TTC549 (cell line): ENCODE data around the gene CROCC2.

ENCODE experiments used
- FAIRE-seq: peaks from 2 replicates; lab custom pipeline; 2012; peaks lifted over from hg19 to GRCh38; lab: Jason Lieb, UNC

Gene CROCC2

DNA sequence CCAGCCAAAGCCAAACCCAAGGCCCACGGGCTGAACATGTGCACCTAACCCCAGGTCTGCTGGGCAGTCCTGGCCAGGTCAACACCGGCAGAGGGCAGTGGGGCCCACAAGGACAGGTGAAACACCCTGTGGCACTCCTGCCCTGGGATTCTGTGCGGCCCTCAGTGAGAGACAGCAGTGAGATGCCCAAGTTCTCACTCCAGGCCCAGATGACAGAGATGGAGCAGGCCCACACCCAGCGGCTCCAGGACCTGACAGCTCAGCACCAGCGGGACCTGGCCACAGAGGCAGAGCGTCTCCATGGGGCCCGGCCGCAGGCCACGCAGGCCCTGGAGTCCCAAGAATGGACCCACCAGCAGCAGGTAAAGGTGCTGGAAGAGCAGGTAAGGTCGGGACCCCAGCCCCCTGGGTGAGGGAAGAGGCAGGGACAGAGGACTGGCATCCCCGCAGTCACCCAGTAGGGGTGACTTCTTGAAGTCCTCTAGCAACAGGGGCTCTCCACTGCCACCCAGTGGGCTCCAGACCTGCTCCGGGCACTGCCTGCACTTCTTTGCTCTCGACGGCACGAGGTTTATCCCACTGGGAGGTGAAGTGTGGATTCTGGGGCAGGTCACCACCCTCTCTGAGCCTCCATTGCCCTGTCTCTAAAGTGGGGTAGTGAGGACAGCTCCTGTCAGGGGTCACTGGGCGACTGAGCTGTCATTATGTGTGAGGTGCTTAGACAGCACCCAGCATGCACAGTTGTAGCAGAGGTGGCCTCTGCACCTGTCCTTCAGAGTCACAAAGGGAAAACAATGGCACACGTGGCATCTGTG, 83.5 kb downstream of the CROCC2 start:
- no peak for FAIRE-seq

DNA sequence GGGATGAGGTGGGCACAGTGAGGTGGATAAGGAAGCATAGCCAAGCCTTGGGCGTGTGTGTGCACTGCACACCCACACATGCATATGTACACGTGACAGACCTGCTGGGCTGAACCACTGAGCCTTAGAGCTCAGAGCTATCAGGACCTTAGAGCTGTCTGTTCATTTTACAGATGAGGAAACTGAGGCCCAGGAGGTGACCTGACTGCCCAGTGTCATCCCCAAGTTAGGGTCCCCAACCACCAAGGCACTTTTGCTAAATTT, 84.1 kb downstream of the CROCC2 start:
- FAIRE-seq: no peak

DNA sequence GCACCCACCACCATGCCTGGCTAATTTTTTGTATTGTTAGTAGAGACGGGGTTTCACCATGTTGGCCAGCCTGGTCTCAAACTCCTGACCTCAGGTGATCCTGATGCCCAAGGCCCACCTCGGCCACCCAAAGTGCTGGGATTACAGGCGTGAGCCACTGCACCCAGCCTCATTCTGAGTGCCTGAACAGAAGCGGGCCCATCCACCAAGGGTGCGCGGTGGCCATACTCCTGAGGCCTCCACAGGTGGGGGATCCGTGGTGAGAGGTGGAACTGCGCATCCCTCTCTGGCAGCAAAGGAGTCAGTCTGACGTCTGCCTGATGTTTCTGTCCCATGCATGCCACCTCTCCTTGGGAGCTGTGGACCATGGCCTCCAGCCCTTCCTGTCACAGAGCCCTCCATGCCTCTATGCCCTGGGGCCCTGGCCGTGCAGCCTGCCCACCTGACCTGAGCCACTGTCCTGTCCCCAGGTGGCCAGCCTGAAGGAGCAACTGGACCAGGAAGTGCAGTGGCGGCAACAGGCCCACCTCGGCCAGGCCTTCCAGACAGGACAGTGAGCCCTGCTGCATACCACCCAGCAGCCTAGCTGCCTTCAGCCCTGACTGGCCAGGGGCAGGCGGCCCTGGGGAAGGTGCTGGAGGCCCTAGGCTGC, 84.7 kb downstream of the CROCC2 start:
- FAIRE-seq: no peak

DNA sequence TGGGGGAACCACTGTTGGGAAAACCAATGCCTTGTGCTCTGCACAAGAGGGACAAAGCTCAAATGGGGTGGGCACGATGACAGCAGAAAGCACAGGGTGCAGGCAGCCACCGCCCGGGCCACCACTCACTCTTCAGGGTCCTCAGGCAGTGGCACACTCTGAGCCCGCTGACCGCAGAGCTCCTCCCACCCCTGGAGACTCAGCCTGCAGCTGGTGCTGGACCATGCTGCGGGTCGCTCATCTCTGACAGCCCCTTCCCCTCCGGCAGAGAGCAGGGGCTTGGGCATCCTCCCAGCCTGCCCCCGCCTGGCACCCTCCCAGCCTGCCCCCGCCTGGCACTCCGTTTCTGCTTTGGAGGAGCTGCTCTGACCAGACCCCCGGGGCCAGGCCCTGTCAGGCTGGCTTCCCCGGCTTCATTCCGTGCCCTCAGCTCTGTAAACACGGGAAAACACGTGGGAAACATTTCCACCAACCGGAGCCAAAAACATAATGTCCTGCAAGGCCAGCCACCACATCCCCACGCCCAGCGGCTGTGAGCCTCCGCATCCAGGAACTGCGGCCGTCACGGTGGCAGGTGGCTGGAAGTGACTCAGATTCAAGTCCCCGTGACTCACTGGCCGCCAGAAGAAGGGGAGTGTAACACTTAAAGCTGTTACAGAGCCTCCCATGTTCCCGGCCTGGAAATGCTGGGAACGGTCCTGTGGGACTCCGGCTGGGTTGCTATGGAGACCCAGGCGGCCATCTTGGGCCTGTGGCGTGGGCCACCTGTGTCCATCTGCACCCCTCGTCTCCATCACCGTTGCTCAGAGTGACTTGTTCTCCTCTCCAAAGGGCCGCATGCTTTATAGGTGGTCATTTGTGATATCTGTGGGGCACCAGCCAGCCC, 85.5 kb downstream of the CROCC2 start:
- FAIRE-seq: no peak

DNA sequence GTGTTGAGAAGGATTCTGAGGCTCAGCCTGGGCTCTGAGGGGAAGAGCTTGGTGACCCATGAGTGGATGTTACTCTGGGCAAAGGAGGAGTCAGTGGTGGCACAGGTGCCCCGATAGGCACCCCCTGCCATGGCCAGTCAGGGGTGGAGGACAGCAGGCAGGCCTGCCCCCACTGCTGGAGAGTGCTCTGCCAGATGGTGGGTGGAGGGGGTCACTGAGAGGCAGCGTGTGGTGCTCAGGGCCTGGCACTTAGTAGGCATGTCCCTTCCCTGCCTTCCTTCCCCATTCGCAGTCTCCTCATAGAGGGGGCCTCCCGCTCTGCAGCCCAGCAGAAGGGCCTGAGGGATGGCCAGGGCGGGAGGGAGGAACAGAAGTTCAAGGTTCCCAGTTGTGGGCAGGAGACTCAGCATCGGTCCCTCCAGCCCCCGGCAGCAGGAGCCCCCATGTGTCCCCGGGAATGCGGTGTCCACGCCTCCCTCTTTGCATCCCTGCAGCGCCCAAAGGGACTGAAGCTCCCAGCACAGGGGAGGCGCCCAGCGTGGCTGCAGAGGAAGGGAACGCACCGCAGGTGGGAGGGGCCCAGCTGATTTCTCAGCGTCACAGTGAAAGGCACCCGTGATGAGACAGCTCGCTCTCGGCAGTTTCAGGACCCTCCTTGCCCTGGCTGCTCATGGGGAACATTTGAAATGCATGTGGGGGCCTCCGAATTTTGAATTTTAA, 86.6 kb downstream of the CROCC2 start:
- FAIRE-seq: no peak

DNA sequence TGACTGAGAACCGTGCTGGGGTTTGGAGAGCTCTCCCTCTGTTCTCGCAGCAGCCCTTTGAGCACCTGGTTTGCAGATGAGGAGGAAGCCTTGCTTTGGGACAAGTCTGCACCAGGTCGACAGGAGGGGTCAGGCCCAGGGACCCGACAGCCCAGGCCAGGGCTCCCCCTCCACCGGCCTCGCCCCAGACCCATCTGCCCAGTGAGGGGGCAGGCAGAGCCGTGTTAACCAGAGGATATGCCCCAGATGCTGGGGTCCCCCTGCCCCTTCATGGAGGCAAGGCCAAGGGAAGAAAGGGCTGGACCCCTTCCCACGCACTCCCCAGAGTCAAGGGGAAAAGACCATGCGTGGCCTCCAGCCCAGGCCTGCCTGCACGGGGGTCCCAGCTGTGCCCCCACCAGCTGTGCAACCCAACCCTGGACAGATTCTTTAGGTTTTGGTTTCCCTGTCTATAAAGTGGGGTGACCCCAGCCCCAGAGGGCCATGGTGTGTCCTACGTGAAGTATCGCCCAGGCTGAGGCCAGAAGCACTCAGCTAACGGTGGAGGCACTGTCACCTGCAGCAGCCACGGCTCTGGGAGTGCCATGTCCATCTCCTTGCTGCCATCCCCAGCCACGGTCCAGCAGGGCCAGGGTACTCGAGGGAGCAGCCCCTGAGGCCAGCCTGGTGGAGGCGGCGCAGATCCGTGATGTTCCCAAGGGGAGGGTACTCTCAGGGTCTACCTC, 87.5 kb downstream of the CROCC2 start:
- FAIRE-seq: no peak

DNA sequence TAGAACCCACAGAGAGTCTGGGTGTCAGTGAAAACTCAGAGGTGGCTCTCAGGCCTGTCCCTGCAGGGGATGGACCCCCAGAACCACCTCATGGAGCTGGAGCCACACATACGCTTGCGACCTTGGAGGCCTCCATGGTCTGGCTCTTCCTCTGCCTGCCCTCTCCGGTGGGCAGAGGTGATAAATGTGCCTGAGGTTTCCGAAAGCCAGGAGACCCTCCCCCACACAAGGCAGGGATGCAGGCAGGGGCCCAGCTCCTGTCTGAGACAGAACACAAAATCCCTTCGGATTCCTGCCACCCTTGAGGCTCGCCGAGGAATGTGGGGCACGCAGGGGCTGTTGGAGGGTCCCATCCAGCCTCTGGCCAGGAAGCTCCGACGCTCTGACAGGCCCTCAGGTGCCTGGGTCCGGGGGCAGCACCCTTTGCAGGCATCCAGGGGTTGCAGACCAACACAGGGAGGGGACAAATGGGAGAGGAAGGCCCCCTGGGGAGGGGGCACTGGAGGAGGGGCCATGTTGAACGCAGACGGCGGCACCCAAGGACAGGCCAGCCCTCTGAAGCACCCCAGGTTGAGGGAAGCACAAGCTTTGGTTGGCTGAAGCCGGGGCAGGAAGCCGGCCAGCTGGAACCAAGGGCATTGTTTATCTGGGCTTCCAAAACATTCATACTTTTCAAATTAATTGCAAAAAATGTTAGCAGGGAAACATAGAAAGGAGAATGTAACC, 88.2 kb downstream of the CROCC2 start:
- FAIRE-seq: no peak

DNA sequence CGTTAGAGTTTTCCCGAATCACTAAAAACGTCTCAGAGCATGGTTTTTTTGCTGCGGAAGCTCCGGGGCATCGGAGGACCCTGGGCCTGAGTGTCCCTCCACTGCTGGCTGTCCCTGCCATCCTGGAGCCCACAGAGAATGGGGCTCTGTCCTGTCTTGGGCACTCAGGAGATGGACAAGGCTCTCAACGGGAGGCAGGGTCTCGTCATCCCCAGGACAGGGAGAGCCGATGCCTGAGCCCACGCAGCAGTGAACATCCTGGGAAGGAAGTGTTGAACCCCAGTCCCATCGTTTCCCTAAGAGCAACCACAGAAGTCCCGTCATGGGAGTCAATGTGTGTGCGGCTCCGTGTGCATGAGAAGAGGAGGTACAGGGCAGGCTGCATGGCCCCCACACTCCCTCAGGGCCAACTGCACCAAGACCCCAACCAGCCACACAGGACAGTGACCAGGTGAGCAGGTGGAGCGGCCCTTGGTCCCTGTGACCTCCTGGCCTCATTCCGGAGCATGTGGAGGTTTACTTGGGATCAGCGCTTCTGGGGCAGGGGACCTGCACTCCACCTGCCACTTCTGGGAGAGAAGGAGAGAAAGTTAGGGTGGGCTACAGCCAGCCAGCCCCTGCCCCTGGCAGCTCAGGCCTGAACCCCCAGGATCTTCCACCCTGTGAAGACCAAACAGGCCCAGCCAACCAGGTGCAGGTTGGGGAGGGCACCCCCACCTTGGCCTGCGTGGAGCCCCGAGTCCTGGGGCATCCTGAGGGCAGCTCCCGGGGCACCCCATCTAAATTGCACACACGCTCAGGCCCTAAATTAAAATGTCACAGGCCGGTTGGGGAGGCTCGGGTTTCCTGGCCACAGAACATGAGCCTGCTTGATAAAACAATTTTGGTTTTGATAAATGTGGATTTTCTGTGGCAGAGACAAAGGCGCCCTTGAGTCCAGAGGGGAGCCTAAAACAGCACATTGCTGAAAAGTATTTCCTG, 89.2 kb downstream of the CROCC2 start:
- no peak for FAIRE-seq

DNA sequence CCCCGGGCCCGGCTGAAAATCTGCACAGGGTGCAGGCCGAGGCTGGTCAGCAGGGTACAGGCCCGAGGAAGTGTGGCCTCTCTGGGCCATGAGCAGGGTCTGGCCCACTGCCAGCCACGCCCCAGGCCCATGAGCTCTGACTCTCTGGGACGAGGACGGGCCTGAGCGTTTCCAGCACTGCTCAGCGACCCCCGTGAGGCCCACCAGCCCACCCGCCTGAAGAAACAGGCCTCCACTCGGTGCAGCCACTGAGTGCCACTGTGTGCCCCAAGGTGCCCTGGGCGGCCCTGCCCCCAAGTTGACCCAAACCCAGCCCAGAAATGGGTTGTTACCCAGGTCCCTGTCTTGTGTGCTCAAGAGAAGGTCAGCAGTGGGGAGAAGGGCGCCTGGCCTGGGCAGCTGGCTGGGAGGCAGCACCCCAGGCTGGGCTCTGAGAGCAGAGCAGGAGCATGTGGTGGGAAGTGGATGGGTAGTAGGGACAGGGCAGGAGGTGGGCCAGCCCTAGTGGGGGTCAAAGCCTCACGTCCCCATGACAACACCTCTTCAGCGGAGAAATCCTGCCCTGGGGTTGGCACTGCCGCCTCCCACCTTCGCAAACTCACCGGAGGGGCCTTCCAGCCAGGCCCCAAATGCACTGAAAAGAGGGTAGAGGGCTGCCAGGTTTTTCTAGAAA, 90.2 kb downstream of the CROCC2 start:
- FAIRE-seq: no peak

DNA sequence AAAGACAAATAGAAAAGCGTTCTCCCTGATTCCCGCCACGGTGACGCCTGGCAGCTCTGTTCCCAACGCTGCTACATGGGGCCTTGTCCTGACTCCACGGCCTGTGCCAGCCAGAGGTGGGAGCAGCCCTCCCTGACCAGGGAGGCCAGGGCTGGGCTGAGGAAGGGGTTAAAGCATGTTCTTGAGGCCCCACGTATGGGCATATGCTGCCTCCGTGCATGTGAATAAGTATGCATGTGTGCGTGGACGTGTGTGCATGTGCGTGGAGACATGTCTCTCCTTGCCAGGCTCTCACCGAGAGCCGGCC, 90.7 kb downstream of the CROCC2 start:
- no peak for FAIRE-seq

DNA sequence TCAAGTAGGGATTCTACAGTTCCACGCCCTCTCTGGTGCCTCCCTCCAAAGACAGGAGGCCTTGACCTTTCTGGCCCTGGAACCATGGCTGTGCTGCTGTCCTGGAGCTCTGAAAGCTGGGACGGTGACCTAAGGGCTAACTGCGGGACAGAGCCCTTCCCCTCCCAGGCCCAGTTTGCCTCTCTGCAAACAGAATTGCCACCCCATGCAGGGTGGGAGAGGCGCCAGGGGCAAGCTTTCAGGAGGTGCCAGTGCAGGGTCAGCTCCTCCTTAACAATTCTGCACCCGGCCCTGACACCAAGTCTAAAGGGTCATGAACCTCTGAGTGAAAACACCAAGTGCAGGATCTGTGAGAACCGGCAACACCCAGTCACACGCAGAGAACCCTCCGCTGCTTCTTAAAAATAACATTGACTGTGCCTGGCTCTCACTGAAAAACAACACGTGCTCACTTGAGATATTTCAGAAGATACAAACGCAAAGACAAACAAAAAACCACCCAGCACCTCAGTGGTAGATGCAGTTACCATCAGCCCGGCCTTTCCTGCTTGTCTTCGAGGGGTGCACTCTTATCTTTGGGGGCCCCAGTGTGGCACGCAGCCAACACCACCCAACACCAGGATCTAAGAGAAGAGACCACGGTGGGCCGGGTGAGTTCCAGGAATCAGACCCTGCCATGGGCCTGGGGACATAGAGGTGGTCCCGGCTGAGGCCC, 91.2 kb downstream of the CROCC2 start:
- no peak for FAIRE-seq

DNA sequence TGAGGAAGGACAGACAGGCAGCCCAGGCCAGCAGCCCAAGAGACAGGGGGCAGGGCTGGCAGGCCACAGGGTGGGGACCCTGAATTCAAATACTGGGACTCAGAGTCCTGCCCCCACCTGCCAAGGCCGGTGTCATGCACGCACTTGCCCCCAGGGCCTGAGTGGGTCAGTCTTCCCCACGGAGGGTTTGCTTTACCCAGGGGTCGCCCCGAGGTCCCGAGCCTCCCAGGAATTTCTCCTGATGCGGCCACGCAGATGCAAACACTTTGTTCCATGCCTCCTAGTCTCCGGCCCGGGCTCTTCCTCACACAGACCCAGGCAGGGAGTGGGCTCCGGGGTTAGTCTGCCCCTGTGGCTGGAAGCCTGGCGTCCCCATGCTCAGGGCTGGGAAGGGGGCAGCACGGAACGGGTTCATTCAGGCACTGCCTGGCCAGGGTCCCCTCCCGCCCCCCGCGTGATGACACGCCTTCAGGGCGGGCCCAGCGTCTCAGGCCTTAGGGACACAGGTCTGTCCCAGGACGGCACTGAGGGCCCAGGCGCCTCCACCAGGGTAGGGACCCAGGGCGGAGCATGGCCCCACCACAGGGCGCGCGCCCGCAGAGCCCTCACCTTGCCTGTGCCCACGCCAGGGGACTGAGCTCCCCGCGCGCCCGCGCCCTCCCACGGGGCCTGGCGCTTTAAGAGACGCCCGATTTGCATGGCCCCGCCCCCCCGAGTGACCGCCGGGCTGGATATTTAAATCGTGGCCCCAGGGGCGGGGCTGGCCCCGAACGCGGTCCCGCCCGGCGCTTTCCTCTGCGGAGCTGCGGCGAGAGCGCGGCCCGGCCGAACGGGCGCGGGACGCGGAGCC, 91.9 kb downstream of the CROCC2 start, which contains the start of gene SNED1:
SNED1 (plus strand) TSS at position 763 of the 850 bp plus-strand sequence. CDS start 220 bp downstream, outside the sequence.
- no peak for FAIRE-seq

DNA sequence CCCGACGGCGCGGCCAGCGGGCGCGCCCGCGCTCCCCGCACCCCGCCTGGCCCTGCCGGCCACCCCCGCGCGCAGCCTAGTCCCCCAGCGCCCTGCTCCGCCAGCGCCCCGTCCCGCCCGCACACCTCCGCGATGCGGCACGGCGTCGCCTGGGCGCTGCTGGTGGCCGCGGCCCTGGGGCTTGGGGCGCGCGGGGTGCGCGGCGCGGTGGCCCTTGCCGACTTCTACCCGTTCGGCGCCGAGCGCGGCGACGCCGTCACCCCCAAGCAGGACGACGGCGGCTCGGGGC, 92.5 kb downstream of the CROCC2 start:
- FAIRE-seq: no peak

DNA sequence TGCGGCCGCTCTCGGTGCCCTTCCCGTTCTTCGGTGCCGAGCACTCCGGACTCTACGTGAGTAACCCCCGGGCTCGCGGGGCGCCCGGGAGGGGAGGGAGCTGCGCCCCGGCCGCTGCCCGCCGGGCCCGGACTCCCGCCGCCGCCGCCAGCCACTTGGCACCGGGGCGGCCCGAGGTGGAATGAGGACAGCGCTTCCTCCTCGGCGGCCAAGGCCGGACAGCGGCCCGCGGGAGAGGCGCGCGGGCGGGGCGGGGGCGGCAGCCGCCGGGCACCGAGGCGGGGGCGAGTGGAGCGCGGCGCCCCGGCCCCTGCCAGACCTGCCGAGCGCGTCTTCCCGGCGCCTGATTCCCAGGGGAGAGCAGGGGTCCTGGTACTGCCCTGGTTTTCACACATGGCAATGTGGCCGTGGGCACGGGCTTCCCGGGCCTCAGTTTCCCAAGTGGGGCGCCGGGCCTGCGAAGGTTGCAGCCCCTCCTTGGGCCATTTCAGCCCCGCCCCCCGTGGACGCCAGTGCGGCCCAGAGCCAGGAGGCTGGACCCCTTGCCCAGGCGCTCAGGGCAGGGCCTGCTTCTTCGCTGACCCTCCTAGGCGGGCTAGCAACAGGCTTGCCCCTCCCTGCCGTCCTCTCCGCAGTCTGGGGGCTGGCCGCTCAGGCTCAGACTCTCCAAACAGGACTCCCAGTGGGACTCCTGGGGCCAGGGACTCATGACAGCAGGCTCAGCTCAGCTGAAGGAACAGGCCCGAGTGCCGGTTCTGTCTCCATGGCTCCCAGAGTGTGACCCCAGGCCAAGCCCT, 93.1 kb downstream of the CROCC2 start:
- FAIRE-seq: no peak

DNA sequence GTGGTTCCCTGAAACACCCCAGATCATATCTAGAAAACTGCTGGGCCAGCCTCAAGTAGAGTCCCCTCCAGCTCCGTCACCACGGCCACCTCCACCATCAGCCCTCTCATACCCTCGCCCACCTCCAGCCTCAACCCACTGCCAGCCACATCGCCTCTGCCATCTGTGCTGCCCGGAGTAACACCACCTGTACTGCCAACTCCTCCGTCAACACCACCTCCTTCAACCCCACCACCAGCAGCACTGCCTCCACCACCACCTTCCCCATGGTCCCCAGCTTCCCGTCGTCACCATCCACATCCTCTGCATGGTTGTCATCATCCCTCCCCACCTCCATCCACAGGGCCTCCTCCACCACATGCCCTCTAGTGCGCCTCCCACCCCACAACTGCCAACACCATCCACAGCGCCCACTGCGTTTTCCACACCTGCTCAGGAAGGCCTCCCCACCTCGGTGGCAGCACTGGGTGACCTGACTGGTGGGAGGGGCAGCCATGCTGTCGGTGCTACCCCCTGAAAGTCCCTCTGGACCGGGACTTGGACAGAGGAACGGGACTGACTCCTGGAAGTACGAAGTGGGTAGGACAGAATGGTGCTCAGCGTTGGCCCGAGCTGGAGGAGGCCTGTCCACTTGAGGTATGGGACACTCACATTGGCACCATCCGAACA, 93.9 kb downstream of the CROCC2 start:
- no peak for FAIRE-seq

DNA sequence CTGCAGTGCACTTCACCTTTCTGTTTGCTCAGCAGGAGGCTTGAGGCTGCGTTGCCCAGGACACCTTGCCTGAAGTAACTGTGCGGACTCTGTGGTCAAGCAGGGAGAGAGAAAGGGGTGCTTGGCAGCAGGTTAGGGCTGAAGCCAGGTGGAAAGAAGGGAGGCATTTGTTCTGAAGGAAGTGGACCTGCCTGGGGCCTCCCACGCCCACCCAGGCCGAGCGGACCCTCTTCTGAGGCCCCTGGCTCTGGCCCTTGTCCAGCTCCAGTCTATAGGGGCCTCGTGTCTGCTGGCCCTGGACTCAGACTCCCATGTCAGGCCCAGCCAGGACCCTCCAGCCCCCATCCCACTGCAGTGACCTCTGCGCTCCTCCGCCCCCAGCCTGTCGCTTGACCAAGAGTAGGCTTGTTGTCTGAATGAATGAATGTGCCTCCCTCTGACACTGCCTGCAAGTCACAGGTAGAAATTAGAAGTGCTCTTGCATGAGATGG, 94.7 kb downstream of the CROCC2 start:
- FAIRE-seq: no peak
